Measurements from ENCODE around the gene MOCOS. TPM values are rescaled to one million over a fixed set of nuclear protein-coding genes. Genes with fewer than 3 reads are reported as not detected.

The MOCOS gene
- total RNA-seq, 1 experiment from 2014 or later = 5.1 TPM

GRCh38 chr18:36281936-36282335 is 94.6 kb downstream of the MOCOS start:
- TF ChIP-seq EZH2 (IDR thresholded peaks at IDR 0.05; ENCODE audit: low read length, unreplicated experiment) (no peak), CTCF (conservative IDR thresholded peaks at IDR 0.05; ENCODE audit: low read depth, low read length) (no peak), EZH2phosphoT487 (IDR thresholded peaks at IDR 0.05; ENCODE audit: borderline replicate concordance, low read length) (no peak)
- Histone ChIP-seq H3K4me2 (ENCODE audit: low read length) (no peak overlapping the region), H3K27ac (ENCODE audit: low read length) (no peak overlapping the region), H3K36me3 (ENCODE audit: low read depth, low read length) (no peaks in the 10 kb centered on the region), H3K9ac (ENCODE audit: low read length) (no peak overlapping the region), H3K4me3 (ENCODE audit: low read length) (no peak overlapping the region), H3K27me3 (ENCODE audit: low read length) (no peaks in the 10 kb centered on the region), H3K9me2 (replicated peaks; ENCODE audit: low read length) (no peaks in the 10 kb centered on the region), H4K20me1 (ENCODE audit: low read length) (no peaks in the 10 kb centered on the region), H3K9me3 (ENCODE audit: low read length) (no peaks in the 10 kb centered on the region), H3K79me2 (ENCODE audit: low read length) (no peaks in the 10 kb centered on the region), H2AFZ (ENCODE audit: low read length) (no peak overlapping the region), H3F3A (ENCODE audit: low read length, unreplicated experiment) (no peaks in the 10 kb centered on the region), H3K4me1 (ENCODE audit: insufficient read depth, low read length) (no peaks in the 10 kb centered on the region)
- intact Hi-C loops (cut with micrococcal nuclease) = loop anchor here (5.0 to 10.0 kb wide), 2 partner anchors 107 to 525 kb away; no protein-coding TSS in a partner anchor
- CTCF ChIA-PET = interaction anchor here (0.5 to 1.1 kb wide), 2 partner anchors 16 to 186 kb away, joined by 3 read pairs; partner anchors contain the start of gene FHOD3
- no TSS peak for BruUV-seq (replicated peaks)
- no peak for ATAC-seq
- POLR2A ChIA-PET (ENCODE audit: unreplicated experiment) = no interaction called here
- DNase-seq = no peak

- Histone ChIP-seq H3F3A (ENCODE audit: low read length, unreplicated experiment) (no peaks in the 10 kb centered on the region), H4K20me1 (ENCODE audit: low read length) (no peaks in the 10 kb centered on the region), H3K4me2 (ENCODE audit: low read length) (no peak overlapping the region), H2AFZ (ENCODE audit: low read length) (no peak overlapping the region), H3K4me3 (ENCODE audit: low read length) (no peak overlapping the region), H3K4me1 (ENCODE audit: insufficient read depth, low read length) (no peaks in the 10 kb centered on the region), H3K27me3 (ENCODE audit: low read length) (no peaks in the 10 kb centered on the region), H3K27ac (ENCODE audit: low read length) (no peak overlapping the region), H3K9me2 (replicated peaks; ENCODE audit: low read length) (no peaks in the 10 kb centered on the region), H3K79me2 (ENCODE audit: low read length) (no peaks in the 10 kb centered on the region), H3K9me3 (ENCODE audit: low read length) (no peaks in the 10 kb centered on the region), H3K9ac (ENCODE audit: low read length) (no peak overlapping the region), H3K36me3 (ENCODE audit: low read depth, low read length) (no peaks in the 10 kb centered on the region)
- no TSS peak for BruUV-seq (replicated peaks)
- intact Hi-C loops (cut with micrococcal nuclease) = loop anchor here (5.0 to 10.0 kb wide), 2 partner anchors 109 to 526 kb away; no protein-coding TSS in a partner anchor
- ATAC-seq = no peak
- DNase-seq = no peak
- CTCF ChIA-PET = no interaction called here
- POLR2A ChIA-PET (ENCODE audit: unreplicated experiment) = no interaction called here
- TF ChIP-seq CTCF (conservative IDR thresholded peaks at IDR 0.05; ENCODE audit: low read depth, low read length) (no peak), EZH2phosphoT487 (IDR thresholded peaks at IDR 0.05; ENCODE audit: borderline replicate concordance, low read length) (no peak), EZH2 (IDR thresholded peaks at IDR 0.05; ENCODE audit: low read length, unreplicated experiment) (no peak)
These were observed 96.2 kb downstream of the MOCOS start for GRCh38 chr18:36283448-36283847.

GRCh38 chr18:36284268-36284667 is 97.0 kb downstream of the MOCOS start:
- Histone ChIP-seq H3K9me2 (replicated peaks; ENCODE audit: low read length) (no peaks in the 10 kb centered on the region), H3K79me2 (ENCODE audit: low read length) (no peaks in the 10 kb centered on the region), H2AFZ (ENCODE audit: low read length) (no peak overlapping the region), H3K27me3 (ENCODE audit: low read length) (no peaks in the 10 kb centered on the region), H4K20me1 (ENCODE audit: low read length) (no peaks in the 10 kb centered on the region), H3K4me3 (ENCODE audit: low read length) (no peak overlapping the region), H3F3A (ENCODE audit: low read length, unreplicated experiment) (no peaks in the 10 kb centered on the region), H3K27ac (ENCODE audit: low read length) (no peak overlapping the region), H3K9me3 (ENCODE audit: low read length) (no peaks in the 10 kb centered on the region), H3K9ac (ENCODE audit: low read length) (no peak overlapping the region), H3K4me2 (ENCODE audit: low read length) (peak overlapping the region; percentile 40; the same call in 1 of the 2 replicates), H3K36me3 (ENCODE audit: low read depth, low read length) (no peaks in the 10 kb centered on the region), H3K4me1 (ENCODE audit: insufficient read depth, low read length) (no peaks in the 10 kb centered on the region)
- TF ChIP-seq EZH2phosphoT487 (IDR thresholded peaks at IDR 0.05; ENCODE audit: borderline replicate concordance, low read length) (no peak), CTCF (conservative IDR thresholded peaks at IDR 0.05; ENCODE audit: low read depth, low read length) (no peak), EZH2 (IDR thresholded peaks at IDR 0.05; ENCODE audit: low read length, unreplicated experiment) (no peak)
- CTCF ChIA-PET = interaction anchor here (1.0 kb wide), 1 partner anchor 188 kb away, joined by 14 read pairs; no protein-coding TSS in a partner anchor
- BruUV-seq (replicated peaks) = no TSS peak
- POLR2A ChIA-PET (ENCODE audit: unreplicated experiment) = interaction anchor here (0.5 to 0.7 kb wide), 3 partner anchors 87 to 482 kb away, joined by 3 to 6 read pairs (median 4); no protein-coding TSS in a partner anchor
- DNase-seq = no peak
- ATAC-seq = peak; percentile 15; the same call in 1 of the 2 replicates
- intact Hi-C loops (cut with micrococcal nuclease) = loop anchor here (1.0 to 10.0 kb wide), 4 partner anchors 109 to 527 kb away; no protein-coding TSS in a partner anchor
